Spinal cord (tissue), 10 donors: ENCODE measurements around the gene FOXK1. TPM values are rescaled to one million over a fixed set of nuclear protein-coding genes. Genes with fewer than 3 reads are reported as not detected.

Experiments
- DNase-seq, 6 donors: peaks; one replicate each; pipeline versions ENCODE4 v3.0.0 to v3.0.0-alpha.2; 2013 to 2015; ENCODE audit warnings: low spot score in 6 of 6, low read depth in 4 of 6
- H3K27ac ChIP-seq: one replicate; pipeline ENCODE4 v1.5.1; 2013; ENCODE audit warnings: low read depth, low read length, control low read depth
- H3K27me3 ChIP-seq: one replicate; pipeline ENCODE4 v1.6.1; 2013; ENCODE audit warnings: low read length; ENCODE audit not compliant: control insufficient read depth, insufficient read depth
- H3K36me3 ChIP-seq: one replicate; pipeline ENCODE4 v1.6.1; 2013; ENCODE audit warnings: low read length; ENCODE audit not compliant: control insufficient read depth, insufficient read depth
- H3K4me1 ChIP-seq: one replicate; pipeline ENCODE4 v1.6.1; 2013; ENCODE audit warnings: low read length; ENCODE audit not compliant: control insufficient read depth, insufficient read depth
- H3K4me3 ChIP-seq: one replicate; pipeline ENCODE4 v1.5.1; 2013; ENCODE audit warnings: low read depth, low read length, control low read depth
- H3K9me3 ChIP-seq: one replicate; pipeline ENCODE4 v1.6.1; 2013; ENCODE audit warnings: low read length; ENCODE audit not compliant: control insufficient read depth, insufficient read depth
- WGBS: methylation state at CpG from one replicate; pipeline ENCODE4 v1.1.5; 2013; ENCODE audit warnings: missing lambda C conversion rate; ENCODE audit not compliant: insufficient coverage; 5-methylcytosine and 5-hydroxymethylcytosine counted together
- polyA plus RNA-seq, 2 donors: library from polyadenylated mRNA; unstranded; fragments of 120-200 nt; gene quantifications; one replicate each; pipeline ENCODE4 v1.2.1, GENCODE V29; 2013; ENCODE audit not compliant: insufficient read length in 2 of 2
- small RNA-seq: library from RNA; depleted of rRNA; stranded (forward); fragments of <200 nt; gene quantifications from one replicate; pipeline ENCODE3, GENCODE V24; 2014; ENCODE audit warnings: low replicate concordance
- total RNA-seq, 2 donors: library from RNA; depleted of rRNA in 1 of 2; stranded (reverse); fragments of 120-200 nt in 1 of 2; fragments of >200 nt in 1 of 2; gene quantifications; one replicate each; pipeline versions ENCODE4 v1.2.3 to v1.2.4, GENCODE V29; 2013 to 2014
- donor health status: healthy.

The FOXK1 gene
- total and polyA plus RNA-seq, 4 donors = 17.0 to 30.6 (median 21.9) TPM

- 66% methylated on average over 38 of the region's 39 CpGs for WGBS
- H3K27me3 ChIP-seq = no peaks in the 10 kb centered on the region
- DNase-seq = peak in 1 of 6 donors; percentile 36
- peak overlapping the region; percentile 67 for H3K27ac ChIP-seq
- no peak overlapping the region for H3K4me3 ChIP-seq
- no peaks in the 10 kb centered on the region for H3K9me3 ChIP-seq
- H3K36me3 ChIP-seq = peaks cover 88% of the 10 kb centered on the region
- peaks cover 47% of the 10 kb centered on the region for H3K4me1 ChIP-seq
These were observed 137.7 kb downstream of the FOXK1 start for GRCh38 chr7:4819560-4820404.

- Histone ChIP-seq H3K36me3 (peaks cover 86% of the 10 kb centered on the region), H3K4me3 (no peak overlapping the region), H3K27ac (peak overlapping the region; percentile 67), H3K9me3 (no peaks in the 10 kb centered on the region), H3K4me1 (peaks cover 47% of the 10 kb centered on the region), H3K27me3 (no peaks in the 10 kb centered on the region)
- no peak for DNase-seq
- WGBS = 74% methylated on average over 17 of the region's 19 CpGs
These were observed 138.4 kb downstream of the FOXK1 start for GRCh38 chr7:4820405-4820966.

Small RNAs within 50 kb of the gene (small RNA-seq; reads per million reads assigned to genes)
- gene MIR4656 (not detected), gene RF00019 (not detected)

Other genes with a start within 250 kb of the FOXK1 start
- gene AP5Z1, start 93.3 kb downstream of the FOXK1 start, total RNA-seq = 10 to 100 TPM; 11.5 to 18.3 TPM
- gene AP5Z1, start 93.3 kb downstream of the FOXK1 start, polyA plus RNA-seq = 10 to 100 TPM; 30.1 to 40.0 TPM
- gene PAPOLB, start 179.7 kb downstream of the FOXK1 start, total RNA-seq = 1 to 10 TPM in 1 of 2 donors, under 1 TPM in 1; 0.94 to 1.5 TPM
- under 1 TPM; 0.16 to 0.20 TPM for gene PAPOLB, start 179.7 kb downstream of the FOXK1 start, polyA plus RNA-seq
- 1 to 10 TPM; 4.8 to 7.5 TPM for gene RADIL, start 201.4 kb downstream of the FOXK1 start, total RNA-seq
- 10 to 100 TPM; 18.9 to 23.7 TPM for gene RADIL, start 201.4 kb downstream of the FOXK1 start, polyA plus RNA-seq